Measurements from ENCODE around the gene LONP2.
"Not testable (repeated sequence)": the region's sequence is repeated elsewhere in the genome, so short reads cannot be mapped to it uniquely, and the experiment has no call there.

The LONP2 gene

DNA sequence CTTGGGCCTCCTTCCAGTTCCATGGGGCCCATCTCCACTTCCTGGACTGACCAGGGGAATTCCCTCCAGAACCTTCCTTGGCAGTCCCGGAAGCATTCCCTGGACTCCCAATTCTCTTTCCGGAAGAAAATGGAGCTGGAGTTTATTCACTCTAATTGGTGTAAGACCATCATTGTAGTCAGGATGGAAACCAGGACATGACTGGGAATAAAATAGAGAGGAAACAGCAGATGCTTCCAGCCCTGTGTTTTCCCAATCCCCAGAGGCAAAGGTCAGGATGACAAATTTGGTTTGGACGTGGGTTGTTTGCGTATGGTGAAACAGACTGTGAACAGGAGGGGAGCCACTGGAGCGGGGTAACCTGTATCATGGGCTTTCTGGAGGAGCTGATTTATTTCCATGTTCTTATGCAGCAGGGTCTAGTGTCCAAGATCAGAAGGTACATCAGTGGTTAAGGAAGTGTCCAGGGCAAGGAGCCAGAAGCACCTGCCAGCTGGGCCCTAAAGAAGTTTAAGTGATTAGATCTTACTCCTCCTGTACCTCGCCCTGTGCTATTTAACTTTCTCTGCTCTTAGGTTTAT lies 8.5 kb upstream of the LONP2 start:
- no peak overlapping the region for H3K4me3 ChIP-seq (ENCODE audit: low read depth, low read length)
- TF ChIP-seq, protein P1, sequence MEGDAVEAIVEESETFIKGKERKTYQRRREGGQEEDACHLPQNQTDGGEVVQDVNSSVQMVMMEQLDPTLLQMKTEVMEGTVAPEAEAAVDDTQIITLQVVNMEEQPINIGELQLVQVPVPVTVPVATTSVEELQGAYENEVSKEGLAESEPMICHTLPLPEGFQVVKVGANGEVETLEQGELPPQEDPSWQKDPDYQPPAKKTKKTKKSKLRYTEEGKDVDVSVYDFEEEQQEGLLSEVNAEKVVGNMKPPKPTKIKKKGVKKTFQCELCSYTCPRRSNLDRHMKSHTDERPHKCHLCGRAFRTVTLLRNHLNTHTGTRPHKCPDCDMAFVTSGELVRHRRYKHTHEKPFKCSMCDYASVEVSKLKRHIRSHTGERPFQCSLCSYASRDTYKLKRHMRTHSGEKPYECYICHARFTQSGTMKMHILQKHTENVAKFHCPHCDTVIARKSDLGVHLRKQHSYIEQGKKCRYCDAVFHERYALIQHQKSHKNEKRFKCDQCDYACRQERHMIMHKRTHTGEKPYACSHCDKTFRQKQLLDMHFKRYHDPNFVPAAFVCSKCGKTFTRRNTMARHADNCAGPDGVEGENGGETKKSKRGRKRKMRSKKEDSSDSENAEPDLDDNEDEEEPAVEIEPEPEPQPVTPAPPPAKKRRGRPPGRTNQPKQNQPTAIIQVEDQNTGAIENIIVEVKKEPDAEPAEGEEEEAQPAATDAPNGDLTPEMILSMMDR (IDR thresholded peaks at IDR 0.05; ENCODE audit: control insufficient read depth, extremely low read depth, insufficient read depth), result no peak
- DNase-seq (ENCODE audit: low read depth), result no peak

- no peak overlapping the region for H3K4me3 ChIP-seq (ENCODE audit: low read depth, low read length)
- TF ChIP-seq, protein P1 (IDR thresholded peaks at IDR 0.05; ENCODE audit: control insufficient read depth, extremely low read depth, insufficient read depth), result no peak
These were observed 7.8 kb upstream of the LONP2 start for GRCh38 chr16:48236286-48236685.

DNA sequence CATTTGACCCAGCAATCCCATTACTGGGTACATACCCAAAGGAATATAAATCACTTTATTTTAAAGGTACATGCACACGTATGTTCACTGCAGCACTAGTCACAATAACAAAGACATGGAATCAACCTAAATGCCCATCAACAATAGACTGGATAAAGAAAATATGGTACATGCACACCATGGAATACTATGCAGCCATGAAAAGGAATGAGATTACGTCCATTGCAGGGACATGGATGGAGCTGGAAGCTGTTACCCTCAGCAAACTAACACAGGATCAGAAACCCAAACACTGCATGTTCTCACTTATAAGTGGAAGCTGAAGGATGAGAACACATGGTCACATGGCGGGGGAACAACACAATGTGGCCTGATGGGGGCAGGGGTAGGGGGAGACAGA lies 4.0 kb upstream of the LONP2 start:
- not testable (repeated sequence) for DNase-seq (ENCODE audit: low read depth); H3K4me3 ChIP-seq (ENCODE audit: low read depth, low read length)

More at GRCh38 chr16:48236286-48236685, 7.8 kb upstream of the LONP2 start:
- DNase-seq (ENCODE audit: low read depth), result no peak

GRCh38 chr16:48244863-48245195 lies 729 bp downstream of the LONP2 start:
- peak overlapping the region; percentile 81 for H3K4me3 ChIP-seq (ENCODE audit: low read depth, low read length)
- DNase-seq (ENCODE audit: low read depth), result no peak
- TF ChIP-seq, protein P1 (IDR thresholded peaks at IDR 0.05; ENCODE audit: control insufficient read depth, extremely low read depth, insufficient read depth), result no peak

DNA sequence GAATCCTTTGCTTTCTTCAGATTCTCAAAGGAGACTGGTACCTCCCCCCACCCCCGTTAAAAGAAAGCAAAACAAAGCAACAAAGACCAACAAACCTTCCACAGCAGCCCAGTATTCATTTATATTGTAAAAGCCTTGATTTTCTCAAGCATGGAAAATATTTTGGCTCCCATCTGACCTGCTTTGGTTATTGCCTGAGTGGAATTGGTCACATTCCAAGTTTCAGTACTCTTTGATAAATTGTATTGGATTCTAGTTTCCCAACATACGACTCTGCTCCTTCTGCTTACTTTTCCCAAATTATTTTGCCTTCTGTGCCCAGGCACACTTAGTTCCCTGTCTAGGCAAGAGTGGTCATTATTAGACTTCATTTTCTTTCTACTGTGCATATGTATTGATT lies 2.0 kb downstream of the LONP2 start:
- DNase-seq (ENCODE audit: low read depth), result no peak
- H3K4me3 ChIP-seq (ENCODE audit: low read depth, low read length), result peak overlapping the region; percentile 81

GRCh38 chr16:48247311-48247710 lies 3.2 kb downstream of the LONP2 start, which contains the start of gene ABCC11:
ABCC11 (minus strand) TSS chr16:48247539; CDS start chr16:48231921, 15,618 bp downstream.
- TF ChIP-seq, protein P1 (IDR thresholded peaks at IDR 0.05; ENCODE audit: control insufficient read depth, extremely low read depth, insufficient read depth), result no peak
- H3K4me3 ChIP-seq (ENCODE audit: low read depth, low read length), result peak within 1 kb of the TSS; percentile 81
- no peak for DNase-seq (ENCODE audit: low read depth)

More for the DNA sequence above, 2.0 kb downstream of the LONP2 start:
- TF ChIP-seq, protein P1 (IDR thresholded peaks at IDR 0.05; ENCODE audit: control insufficient read depth, extremely low read depth, insufficient read depth), result no peak

- no peak for DNase-seq (ENCODE audit: low read depth)
- no peak overlapping the region for H3K4me3 ChIP-seq (ENCODE audit: low read depth, low read length)
- TF ChIP-seq, protein P1 (IDR thresholded peaks at IDR 0.05; ENCODE audit: control insufficient read depth, extremely low read depth, insufficient read depth), result no peak
These were observed 6.6 kb downstream of the LONP2 start for GRCh38 chr16:48250520-48251278.
